Left colon (tissue), 2 donors: ENCODE data around the gene ZCRB1. TPM values are rescaled to one million over a fixed set of nuclear protein-coding genes. Genes with fewer than 3 reads are reported as not detected.
"Not testable (repeated sequence)": the region's sequence is repeated elsewhere in the genome, so short reads cannot be mapped to it uniquely, and the experiment has no call there.

Experiments used
- ATAC-seq: fragments of 200-7000 bp; cut with Tn5 transposase; one replicate; pipeline ENCODE4 v1.9.1; 2020; ENCODE audit warnings: mild to moderate bottlenecking, moderate library complexity
- DNase-seq, 2 donors: peaks; one replicate each; pipeline ENCODE4 v3.0.0-alpha.2; 2020
- intact Hi-C, 2 donors: fragments of 100-400 bp; cut with DNase I in 1 of 2; cut with micrococcal nuclease in 1 of 2; formaldehyde crosslinking; loops; one replicate each; pipeline versions ENCODE4 v1.11.2 to v1.14.0; 2022; cut with DNase I, micrococcal nuclease
- long read RNA-seq: library from polyadenylated mRNA; unstranded; transcript quantifications from one replicate; pipeline ENCODE4 v2.0.0, GENCODE V29; 2021
- total RNA-seq, 2 donors: library from RNA; stranded (reverse); fragmentation: NEBNext Ultra II Directional; extraction: Animal tissue kit (Norgen Biotek cat#: 25700); gene quantifications; one replicate each; pipeline ENCODE4 v1.2.1, GENCODE V29; 2021
- donor health status: DM: no; HTN: no; CAD: no.
- donor health status: DM: yes; HTN: yes; CAD: no.

ZCRB1 gene, protein sequence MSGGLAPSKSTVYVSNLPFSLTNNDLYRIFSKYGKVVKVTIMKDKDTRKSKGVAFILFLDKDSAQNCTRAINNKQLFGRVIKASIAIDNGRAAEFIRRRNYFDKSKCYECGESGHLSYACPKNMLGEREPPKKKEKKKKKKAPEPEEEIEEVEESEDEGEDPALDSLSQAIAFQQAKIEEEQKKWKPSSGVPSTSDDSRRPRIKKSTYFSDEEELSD
- total RNA-seq, result 10 to 100 TPM; 31.3 to 31.6 TPM
- long read RNA-seq, transcript ZCRB1-201 (8 exons, 1,827 nt), result major isoform, 8 of 16 reads
- long read RNA-seq, partial matches to known transcripts, result 8 of 16 reads
- long read RNA-seq, other reads (novel, unspliced or antisense), result 0 of 16 reads

DNA sequence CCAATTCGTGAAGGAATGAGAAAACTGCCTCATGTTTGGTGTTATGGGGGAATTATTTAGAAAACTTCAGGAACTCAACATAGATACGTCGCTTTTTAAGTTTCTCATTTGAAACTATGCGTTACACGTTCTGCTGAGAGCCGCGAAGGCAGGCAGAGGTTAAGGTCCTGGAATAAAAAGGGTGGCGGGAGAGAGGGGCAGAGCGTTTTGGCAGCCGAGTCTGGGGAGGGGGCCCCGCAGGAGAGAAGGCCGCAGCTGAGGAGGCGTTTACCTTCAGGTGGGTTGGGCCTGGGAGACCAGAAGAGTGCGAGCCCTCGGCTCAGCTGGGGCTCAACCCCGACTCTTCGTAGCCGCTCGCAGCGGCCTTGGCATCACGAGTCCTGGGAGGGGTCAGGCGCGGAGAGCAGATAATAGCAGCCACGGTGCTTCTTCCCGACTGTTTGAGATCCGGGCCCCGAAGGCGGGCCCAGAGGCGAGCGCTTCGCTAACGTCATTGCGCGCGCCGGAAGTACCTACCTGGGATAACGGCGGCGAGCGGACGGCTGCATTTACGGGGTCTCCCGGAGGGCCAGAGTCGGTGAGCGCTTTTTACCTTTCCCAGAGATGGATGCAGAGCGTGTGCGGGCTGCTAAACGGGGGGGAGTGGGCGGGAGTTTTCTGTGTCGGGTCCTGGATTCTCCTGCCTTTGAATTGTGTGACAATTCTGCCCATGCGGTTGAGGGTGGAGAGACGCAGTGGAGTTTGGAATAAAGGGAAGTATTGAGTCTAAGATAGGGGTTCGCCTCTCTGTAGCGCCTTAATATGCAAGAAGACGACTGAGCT is at the start of gene ZCRB1, which contains the start of gene PPHLN1:
TSS of gene ZCRB1 (minus strand) at position 442 of the 822 bp plus-strand sequence. CDS start 1,992 bp downstream, outside the sequence.
TSS of gene PPHLN1 (plus strand) at position 515 of the 822 bp plus-strand sequence. CDS start 9,736 bp downstream, outside the sequence.
- DNase-seq, result peak; percentile 83 to 92
- intact Hi-C loops, result loop anchor here in 1 of 2 donors (5.0 to 10.0 kb wide), 2 partner anchors 91 to 179 kb away; partner anchors contain the start of gene YAF2
- peak; percentile 99 for ATAC-seq

DNA sequence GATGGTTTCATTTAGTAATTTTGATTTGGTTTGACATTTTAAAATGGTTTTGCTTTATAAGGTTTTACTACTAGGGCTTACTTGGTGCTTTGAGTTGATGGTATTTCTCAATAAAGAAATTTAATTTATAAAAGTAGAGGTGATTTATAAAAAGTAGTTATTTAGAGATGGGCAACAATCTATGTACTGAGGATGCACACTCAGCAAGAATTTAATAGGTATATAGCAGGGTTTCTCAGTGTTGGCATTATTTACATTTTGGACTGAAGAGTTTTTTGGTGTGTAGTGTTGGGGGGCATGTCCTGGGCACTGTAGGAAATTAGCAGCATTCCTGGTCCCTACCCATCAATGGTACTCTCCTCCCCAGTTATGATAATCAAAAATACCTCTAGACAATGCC is 47.8 kb upstream of the ZCRB1 start:
- DNase-seq (no peak), ATAC-seq (no peak)
- intact Hi-C loops, result no loop called here

DNA sequence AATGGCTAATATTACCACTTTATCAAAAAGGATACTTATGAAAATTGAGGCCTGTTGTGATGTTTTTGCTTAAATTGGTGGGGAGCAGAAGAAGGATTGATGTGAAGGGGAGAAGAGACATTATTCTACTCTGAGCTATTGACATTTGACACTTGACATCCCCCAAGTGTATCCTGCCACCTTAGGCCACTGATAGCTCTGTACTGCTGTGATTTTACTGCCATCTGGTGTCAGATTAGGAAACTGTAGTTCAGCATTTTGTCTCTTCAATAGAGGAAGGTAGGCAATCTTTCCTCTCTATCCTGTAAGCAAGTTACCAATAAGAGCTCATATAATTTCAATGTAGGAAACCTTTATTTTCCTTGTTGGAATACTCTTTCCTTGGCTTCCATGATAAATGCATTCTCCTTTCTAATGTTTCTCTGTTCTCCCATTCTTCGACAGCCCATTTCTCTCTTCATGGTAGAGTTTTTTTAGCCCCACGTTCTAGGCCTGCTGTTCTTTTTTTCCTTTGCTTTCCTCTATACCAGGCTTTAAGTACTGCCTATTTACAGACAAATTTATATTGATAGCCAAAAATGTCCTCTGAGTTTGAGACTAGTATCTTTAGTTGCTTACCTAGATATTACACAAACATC is 46.4 kb upstream of the ZCRB1 start:
- intact Hi-C loops, result no loop called here
- no peak for DNase-seq
- ATAC-seq, result peak; percentile 72

DNA sequence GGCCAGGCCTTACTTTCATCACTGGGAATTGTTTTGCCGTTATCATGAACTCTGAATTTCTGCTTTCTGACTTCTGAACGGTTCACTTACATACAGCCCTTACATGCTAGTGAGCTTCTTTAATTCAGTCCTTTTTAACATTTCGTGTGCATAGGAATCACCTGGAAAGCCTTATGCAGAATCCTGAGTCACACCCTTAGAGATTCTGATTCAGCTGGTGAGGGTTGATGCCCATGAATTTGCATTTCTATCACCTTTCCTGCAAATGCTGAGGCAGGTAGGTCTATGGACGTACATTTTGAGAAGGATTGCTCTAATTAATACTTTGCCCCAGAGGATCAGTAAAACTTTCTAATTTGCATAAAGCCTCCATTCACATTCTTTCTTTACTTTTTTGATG is 44.1 kb upstream of the ZCRB1 start:
- intact Hi-C loops, result no loop called here
- ATAC-seq, result no peak
- no peak for DNase-seq

DNA sequence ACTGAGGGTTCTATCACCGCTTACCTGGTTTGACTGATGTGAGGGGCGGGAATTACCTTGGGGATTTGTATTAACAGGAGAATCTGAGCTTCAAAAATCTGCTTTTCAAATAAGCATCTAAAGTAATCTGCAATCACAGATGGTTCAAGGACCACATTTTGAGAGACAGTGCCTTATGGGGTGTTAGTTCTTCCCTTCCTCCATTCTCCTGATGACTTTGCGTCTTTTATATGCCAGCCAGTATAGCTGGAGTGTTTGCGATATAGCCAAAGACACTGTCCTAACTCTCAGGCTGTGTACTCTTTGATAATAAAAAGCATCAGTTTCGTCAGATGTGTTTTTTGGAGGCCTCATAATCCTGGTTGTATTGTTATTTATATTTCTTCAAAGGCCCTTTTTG is 39.6 kb upstream of the ZCRB1 start:
- ATAC-seq, result no peak
- no peak for DNase-seq
- intact Hi-C loops, result no loop called here

DNA sequence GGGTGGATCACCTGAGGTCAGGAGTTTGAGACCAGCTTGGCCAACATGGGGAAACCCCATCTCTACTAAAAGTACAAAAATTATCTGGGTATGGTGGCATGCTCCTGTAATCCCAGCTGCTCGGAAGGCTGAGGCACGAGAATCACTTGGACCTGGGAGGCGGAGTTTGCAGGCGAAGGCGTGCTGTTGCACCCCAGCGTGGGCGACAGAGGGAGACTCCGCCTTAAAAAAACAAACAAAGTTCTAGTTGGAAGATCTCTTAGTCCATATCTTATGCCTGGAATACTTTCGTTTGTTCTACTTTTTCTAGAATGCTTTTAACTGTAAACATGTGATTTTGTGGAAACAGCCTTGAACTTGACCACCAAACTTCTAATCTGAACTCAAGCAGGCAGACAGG is 38.8 kb upstream of the ZCRB1 start:
- ATAC-seq, result no peak
- no peak for DNase-seq
- intact Hi-C loops, result no loop called here

DNA sequence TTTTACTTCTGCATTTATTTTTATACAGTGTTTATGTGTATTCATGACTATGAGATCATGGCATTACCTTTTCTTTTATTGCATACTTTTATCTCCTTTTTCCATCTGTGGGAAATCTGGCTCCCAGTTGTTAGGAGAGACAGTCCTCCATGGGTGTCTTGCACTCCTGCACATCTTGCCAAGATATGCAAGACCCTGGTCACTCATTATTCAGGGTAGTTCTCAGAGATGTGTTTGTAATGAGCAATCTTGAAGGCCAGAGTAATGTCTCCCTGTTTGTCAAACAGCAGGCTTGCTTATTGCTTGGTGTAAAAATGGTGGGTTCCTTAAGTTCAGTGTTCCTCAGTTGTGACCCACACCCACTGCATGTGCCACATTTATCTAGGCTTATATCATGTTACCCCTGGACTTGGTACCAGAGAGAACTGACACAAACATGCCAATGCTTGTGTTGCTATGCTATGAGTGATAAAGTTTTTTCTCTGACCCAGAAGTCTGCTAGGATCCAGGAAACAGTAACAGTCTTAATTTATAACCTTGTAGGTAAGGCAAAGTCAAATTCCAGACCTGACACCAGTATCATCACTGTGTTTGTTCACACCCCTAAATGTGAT is 36.9 kb upstream of the ZCRB1 start:
- ATAC-seq (no peak), DNase-seq (no peak)
- intact Hi-C loops, result no loop called here

DNA sequence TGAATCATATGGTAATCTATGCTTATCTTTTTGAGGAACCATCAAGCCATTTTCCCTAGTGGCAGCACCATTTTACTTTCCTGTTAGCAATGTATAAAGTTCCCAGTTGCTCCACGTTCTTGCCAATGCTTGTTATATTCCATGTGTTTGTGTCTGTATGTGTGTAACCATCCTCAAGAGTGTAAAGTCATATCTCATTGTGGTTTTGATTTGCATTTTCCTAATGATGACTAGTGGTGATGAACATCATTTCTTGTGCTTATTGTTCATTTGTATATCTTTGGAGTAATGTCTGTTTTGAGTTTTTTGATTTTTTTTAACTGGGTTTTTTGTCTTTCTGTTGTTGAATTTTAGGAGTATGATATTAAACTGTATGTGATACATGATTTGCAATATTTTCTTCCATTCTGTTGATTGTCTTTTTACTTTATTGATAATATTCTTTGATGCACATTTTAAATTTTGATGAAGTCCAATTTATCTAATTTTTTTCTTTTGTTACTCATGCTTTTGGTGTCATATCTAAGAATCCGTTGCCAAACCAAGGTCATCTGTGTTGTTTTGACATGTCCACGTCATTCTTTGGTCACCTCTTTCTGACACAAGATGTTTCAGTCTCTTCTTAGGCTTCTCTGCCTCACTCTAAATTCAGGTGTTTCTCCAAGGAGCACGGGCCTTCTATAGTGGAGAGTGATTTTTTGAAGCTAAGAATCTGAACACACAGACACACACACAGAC is 36.2 kb upstream of the ZCRB1 start:
- ATAC-seq (no peak), DNase-seq (no peak)
- intact Hi-C loops, result no loop called here

DNA sequence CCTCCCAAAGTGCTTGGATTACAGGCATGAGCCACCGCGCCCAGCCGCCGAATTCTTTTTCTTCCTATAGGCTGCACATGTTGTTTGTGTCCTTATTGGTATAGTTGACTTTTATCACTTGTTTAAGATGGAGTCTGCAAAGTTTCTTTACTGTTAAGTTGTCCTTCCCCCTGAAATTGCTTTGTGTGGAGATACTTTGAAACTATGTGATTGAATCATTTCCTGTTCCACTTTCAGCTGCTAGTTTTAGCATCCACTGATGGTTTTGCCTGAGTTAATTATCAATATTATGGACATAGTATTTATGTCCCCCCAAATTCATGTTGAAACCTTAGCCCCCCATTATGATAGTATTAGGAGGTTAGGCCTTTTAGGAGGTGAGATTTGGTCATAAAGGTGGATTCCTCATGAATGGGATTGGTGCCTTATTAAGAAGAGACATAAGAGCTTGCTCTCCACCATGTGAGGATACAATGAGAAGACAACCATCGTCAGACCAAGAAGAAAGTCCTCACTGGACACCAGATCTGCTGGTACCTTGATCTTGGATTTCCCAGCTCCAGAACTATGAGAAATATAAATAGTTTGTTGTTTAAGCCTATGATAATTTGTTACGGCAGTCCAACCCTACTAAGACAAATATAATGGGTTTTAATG is 35.0 kb upstream of the ZCRB1 start:
- ATAC-seq (no peak), DNase-seq (no peak)
- intact Hi-C loops, result no loop called here

DNA sequence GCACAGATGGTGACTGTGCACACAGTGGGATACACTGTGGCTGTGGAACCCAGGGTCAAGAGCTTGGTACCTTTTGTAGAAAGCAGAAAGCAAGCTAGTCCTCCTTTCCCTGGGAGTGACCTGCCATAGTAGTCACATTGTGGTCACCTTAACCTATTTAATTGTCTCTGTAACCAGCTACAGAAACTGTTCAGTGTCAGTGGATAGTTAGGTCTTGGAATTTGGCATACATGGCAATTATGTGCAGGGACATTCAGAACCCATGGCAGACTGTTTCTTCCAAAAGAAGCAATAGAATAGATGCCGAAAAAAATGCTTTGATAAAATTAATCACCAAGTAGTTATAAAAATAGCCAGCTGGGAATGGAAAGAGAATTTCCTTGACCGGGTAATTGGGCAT is 30.4 kb upstream of the ZCRB1 start:
- ATAC-seq (no peak), DNase-seq (no peak)
- intact Hi-C loops, result no loop called here

DNA sequence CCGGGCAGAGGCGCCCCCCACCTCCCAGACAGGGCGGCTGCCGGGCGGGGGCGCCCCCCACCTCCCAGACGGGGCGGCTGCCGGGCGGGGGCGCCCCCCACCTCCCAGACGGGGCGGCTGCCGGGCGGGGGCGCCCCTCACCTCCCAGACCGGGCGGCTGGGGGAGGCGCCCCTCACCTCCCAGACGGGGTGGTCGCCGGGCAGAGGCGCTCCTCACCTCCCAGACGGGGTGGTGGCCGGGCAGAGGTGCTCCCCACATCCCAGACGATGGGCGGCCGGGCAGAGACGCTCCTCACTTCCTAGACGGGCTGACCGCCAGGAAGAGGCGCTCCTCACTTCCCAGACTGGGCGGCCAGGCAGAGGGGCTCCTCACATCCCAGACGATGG is 24.1 kb upstream of the ZCRB1 start:
- ATAC-seq, DNase-seq, intact Hi-C loops: not testable (repeated sequence)

DNA sequence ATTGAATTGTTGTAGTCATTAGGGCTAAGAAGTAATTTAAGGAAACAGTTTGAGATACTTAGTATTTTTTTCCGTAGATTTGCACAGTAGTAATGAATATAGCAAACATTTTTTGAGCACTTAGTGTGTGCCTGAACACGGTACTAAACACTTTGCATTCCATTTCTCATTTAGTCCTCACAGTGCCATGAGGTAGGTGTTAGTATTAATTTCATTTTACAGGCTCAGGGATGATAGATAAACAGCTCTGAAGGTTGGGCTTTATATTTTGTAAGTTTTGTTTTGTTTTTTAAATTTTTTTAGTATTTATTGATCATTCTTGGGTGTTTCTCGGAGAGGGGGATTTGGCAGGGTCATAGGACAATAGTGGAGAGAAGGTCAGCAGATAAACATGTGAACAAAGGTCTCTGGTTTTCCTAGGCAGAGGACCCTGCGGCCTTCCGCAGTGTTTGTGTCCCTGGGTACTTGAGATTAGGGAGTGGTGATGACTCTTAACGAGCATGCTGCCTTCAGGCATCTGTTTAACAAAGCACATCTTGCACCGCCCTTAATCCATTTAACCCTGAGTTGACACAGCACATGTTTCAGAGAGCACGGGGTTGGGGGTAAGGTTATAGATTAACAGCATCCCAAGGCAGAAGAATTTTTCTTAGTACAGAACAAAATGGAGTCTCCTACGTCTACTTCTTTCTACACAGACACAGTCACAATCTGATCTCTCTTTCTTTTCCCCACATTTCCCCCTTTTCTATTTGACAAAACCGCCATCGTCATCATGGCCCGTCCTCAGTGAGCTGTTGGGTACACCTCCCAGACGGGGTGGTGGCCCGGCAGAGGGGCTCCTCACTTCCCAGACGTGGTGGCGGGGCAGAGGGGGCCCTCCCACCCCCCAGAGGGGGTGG is 23.5 kb upstream of the ZCRB1 start:
- intact Hi-C loops, DNase-seq, ATAC-seq: not testable (repeated sequence)

DNA sequence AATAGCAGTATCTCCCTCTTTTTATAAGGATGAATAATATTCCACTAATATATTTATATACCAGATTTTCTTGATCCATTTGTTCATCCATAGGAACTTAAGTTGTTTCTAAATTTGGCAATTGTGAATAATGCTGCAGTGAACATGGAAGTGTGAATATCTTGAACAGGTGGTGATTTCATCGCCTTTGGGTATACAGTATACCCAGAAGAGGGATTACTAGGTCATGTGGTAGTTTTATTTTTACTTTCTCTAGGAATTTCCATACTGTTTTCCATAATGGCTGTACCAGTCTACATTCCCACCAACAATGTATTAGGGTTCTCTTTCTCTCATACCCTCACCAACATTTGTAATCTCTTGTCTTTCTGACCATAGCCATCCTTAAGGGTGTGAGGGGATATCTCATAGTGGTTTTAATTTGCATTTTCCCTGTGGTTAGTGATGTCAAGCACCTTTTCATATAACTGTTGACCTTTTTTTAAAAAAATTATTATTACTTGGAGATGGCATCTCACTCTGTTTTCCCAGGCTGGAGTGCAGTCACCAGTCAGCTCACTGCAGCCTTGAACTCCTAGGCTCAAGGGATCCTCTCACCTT is 20.6 kb upstream of the ZCRB1 start:
- ATAC-seq (no peak), DNase-seq (no peak)
- intact Hi-C loops, result no loop called here

DNA sequence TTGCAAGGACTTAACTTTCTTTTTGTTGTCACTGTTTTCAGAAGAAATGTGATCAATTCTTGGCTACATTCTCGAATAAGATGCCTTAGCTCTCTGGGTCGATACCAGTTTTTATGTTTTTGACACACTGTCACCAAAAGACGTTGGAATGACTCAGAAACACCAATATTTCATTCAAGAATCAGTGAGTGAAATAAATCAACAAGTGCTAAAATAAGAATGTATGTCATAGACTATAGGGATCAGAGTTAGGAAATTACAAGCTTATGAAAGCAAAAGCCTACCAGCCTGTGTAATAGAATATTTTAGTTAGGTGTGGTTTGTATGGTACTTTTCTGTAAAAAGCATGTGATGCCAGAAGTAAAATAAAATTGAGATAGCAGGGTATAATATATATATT is 17.8 kb upstream of the ZCRB1 start:
- no peak for DNase-seq
- ATAC-seq, result no peak
- intact Hi-C loops, result no loop called here

DNA sequence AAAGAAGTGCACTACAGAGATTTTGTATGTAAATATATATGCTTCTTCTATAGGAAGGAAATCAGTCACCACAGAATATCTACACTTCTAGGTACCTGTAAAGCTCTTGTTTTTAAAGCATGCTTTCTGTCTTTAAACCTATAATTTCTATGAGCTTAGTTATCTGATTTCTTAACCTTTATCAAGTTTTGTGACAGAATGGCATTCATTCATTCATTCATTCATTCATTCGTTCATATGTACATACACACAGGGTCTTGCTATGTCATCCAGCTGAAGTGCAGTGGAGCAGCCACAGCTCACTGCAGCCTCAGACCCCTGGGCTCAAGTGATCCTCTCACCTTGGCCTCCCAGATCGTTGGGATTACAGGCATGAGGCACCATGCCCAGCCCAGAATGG is 16.1 kb upstream of the ZCRB1 start:
- DNase-seq, result no peak
- no peak for ATAC-seq
- intact Hi-C loops, result no loop called here

DNA sequence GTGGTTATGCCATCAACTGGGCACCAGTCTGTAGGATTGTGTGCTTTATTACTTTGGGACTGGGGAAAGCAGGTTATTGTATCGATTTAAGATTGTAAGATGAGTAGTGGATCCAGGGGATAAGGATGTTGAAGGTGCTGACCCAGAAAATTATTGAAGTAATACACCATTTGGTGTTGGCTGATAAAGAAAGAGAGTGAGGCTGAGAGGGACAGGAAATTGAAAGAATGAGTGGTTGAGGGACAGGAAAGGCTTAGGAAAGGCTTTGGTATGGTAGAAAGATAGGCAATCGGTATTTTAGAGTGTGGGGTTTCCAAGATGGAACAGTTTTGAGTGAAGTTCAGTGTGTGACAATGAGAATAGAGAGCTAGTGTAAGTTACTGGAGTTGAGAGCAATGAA is 12.4 kb upstream of the ZCRB1 start:
- DNase-seq (no peak), ATAC-seq (no peak)
- intact Hi-C loops, result no loop called here

DNA sequence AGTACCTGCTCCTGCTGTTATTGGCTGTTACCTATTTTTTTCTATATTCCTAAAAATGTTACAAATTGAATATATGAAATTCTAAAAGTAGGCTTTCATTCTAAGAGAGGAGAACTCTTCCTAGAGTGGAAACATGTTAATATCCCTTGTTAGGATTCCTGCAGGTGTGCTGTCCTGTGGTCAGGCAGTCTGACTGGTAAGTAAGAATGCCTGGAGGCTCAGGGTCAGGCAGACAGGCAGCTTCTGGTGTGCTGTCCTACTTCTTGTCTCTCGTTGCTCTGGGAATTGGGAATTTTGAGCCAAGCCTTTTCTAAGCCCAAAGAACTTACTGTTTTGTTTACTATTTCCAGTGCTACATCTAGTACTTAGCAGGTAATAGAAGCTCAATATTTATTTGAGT is 10.4 kb upstream of the ZCRB1 start:
- no peak for ATAC-seq
- no peak for DNase-seq
- intact Hi-C loops, result no loop called here
